Upper lobe of left lung (tissue), 6 donors: Measurements from ENCODE around the gene GALNT15. TPM values are rescaled to one million over a fixed set of nuclear protein-coding genes. Genes with fewer than 3 reads are reported as not detected.

ENCODE experiments used
- ATAC-seq, 2 donors: fragments of 200-7000 bp; cut with Tn5 transposase; one replicate each; pipeline ENCODE4 v1.9.1; 2022; ENCODE audit warnings: mild to moderate bottlenecking in 2 of 2, moderate library complexity in 2 of 2; ENCODE audit not compliant: low FRiP score in 2 of 2
- DNase-seq, 2 donors: peaks; one replicate each; pipeline ENCODE4 v3.0.0-alpha.2; 2019 to 2020
- H3K27ac ChIP-seq, 4 donors: fragments of 200-600 bp; sonication (generic); one replicate each; pipeline ENCODE4 v1.5.1; 2016 to 2019
- H3K27me3 ChIP-seq, 4 donors: fragments of 200-600 bp; sonication (generic); one replicate each; pipeline ENCODE4 v1.5.1; 2017 to 2019
- H3K36me3 ChIP-seq, 4 donors: fragments of 200-600 bp; sonication (generic); one replicate each; pipeline ENCODE4 v1.5.1; 2016 to 2019
- H3K4me1 ChIP-seq, 4 donors: fragments of 200-600 bp; sonication (generic); one replicate each; pipeline ENCODE4 v1.5.1; 2018 to 2019
- H3K4me3 ChIP-seq, 4 donors: fragments of 200-600 bp; sonication (generic); one replicate each; pipeline ENCODE4 v1.5.1; 2017 to 2019; ENCODE audit warnings: mild to moderate bottlenecking in 2 of 4, moderate library complexity in 1 of 4
- H3K9me3 ChIP-seq, 4 donors: fragments of 200-600 bp; sonication (generic); one replicate each; pipeline ENCODE4 v1.5.1; 2018 to 2019
- CTCF ChIP-seq, 6 experiments: fragments of 450-650 bp in 4 of 6; fragments of 200-600 bp in 2 of 6; sonication (generic) in 2 of 6; IDR thresholded peaks; one replicate each; pipeline ENCODE4 v1.5.1; 2016 to 2019; ENCODE audit warnings: antibody characterized with exemption in 6 of 6
- EP300 ChIP-seq, 4 donors: sonication (generic); formaldehyde crosslinking; IDR thresholded peaks; one replicate each; pipeline ENCODE4 v1.5.1; 2017; ENCODE audit warnings: antibody characterized with exemption in 4 of 4, control low read depth in 2 of 4
- POLR2A ChIP-seq, 4 donors: fragments of 450-650 bp; IDR thresholded peaks; one replicate each; pipeline ENCODE4 v1.5.1; 2016 to 2017; ENCODE audit warnings: antibody characterized with exemption in 4 of 4, mild to moderate bottlenecking in 2 of 4
- POLR2AphosphoS5 ChIP-seq, 2 donors: sonication (generic); formaldehyde crosslinking; IDR thresholded peaks; one replicate each; pipeline ENCODE4 v1.5.1; 2017; ENCODE audit warnings: antibody characterized with exemption in 2 of 2
- WGBS, 2 donors: methylation state at CpG; one replicate each; pipeline ENCODE4 v1.1.5; 2017 to 2018; 5-methylcytosine and 5-hydroxymethylcytosine counted together
- total RNA-seq, 6 donors: library from RNA; depleted of rRNA in 4 of 6; stranded (reverse); fragments of >200 nt in 4 of 6; gene quantifications; one replicate each; pipeline versions ENCODE4 v1.1.0 to v1.2.1, GENCODE V29; 2016 to 2021
- donor health status: DM: no; HTN: no; CAD: no; lungs with moderate emphysema.
- donor health status: DM: no; HTN: yes; CAD: no; lungs with severe emphysema.

Gene GALNT15
- total RNA-seq, 6 donors from 2014 or later = 4.4 to 34.7 (median 11.2) TPM

GRCh38 chr3:16132190-16132589, 42.3 kb upstream of the GALNT15 start:
- Histone ChIP-seq H3K4me1 (no peaks in the 10 kb centered on the region), H3K27me3 (no peaks in the 10 kb centered on the region), H3K36me3 (no peaks in the 10 kb centered on the region), H3K27ac (peak overlapping the region in 1 of 4 donors; percentile 18), H3K9me3 (no peaks in the 10 kb centered on the region), H3K4me3 (no peak overlapping the region)
- WGBS, 2 donors = 82 to 83% methylated on average over 7 of the region's 7 CpGs
- DNase-seq (no peak), ATAC-seq (no peak)
- TF ChIP-seq POLR2AphosphoS5 (IDR thresholded peaks at IDR 0.05) = no peak
- TF ChIP-seq EP300 (IDR thresholded peaks at IDR 0.05) = no peak
- no peak for TF ChIP-seq CTCF (IDR thresholded peaks at IDR 0.05)
- no peak for TF ChIP-seq POLR2A (IDR thresholded peaks at IDR 0.05)

GRCh38 chr3:16132928-16133327, 41.6 kb upstream of the GALNT15 start:
- no peaks in the 10 kb centered on the region for H3K27me3 ChIP-seq
- TF ChIP-seq POLR2A (IDR thresholded peaks at IDR 0.05) = no peak
- TF ChIP-seq POLR2AphosphoS5 (IDR thresholded peaks at IDR 0.05) = no peak
- TF ChIP-seq CTCF (IDR thresholded peaks at IDR 0.05) = no peak
- no peak for TF ChIP-seq EP300 (IDR thresholded peaks at IDR 0.05)
- DNase-seq (no peak), ATAC-seq (peak in 1 of 2 donors; percentile 30)
- H3K36me3 ChIP-seq = no peaks in the 10 kb centered on the region
- H3K9me3 ChIP-seq = no peaks in the 10 kb centered on the region
- H3K27ac ChIP-seq = peak overlapping the region in 1 of 4 donors; percentile 10
- 71 to 82% methylated on average over 1 to 3 of the region's 3 CpGs for WGBS, 2 donors
- no peaks in the 10 kb centered on the region for H3K4me1 ChIP-seq
- no peak overlapping the region for H3K4me3 ChIP-seq

GRCh38 chr3:16134173-16134928, 40.1 kb upstream of the GALNT15 start:
- TF ChIP-seq CTCF (IDR thresholded peaks at IDR 0.05) (no peak), POLR2A (IDR thresholded peaks at IDR 0.05) (no peak), EP300 (IDR thresholded peaks at IDR 0.05) (no peak), POLR2AphosphoS5 (IDR thresholded peaks at IDR 0.05) (no peak)
- ATAC-seq = no peak
- Histone ChIP-seq H3K4me3 (no peak overlapping the region), H3K27me3 (no peaks in the 10 kb centered on the region), H3K36me3 (no peaks in the 10 kb centered on the region), H3K27ac (no peak overlapping the region), H3K4me1 (no peaks in the 10 kb centered on the region), H3K9me3 (no peaks in the 10 kb centered on the region)
- 69 to 77% methylated on average over 6 of the region's 6 CpGs for WGBS, 2 donors
- DNase-seq = no peak

- 72 to 76% methylated on average over 2 of the region's 2 CpGs for WGBS, 2 donors
- Histone ChIP-seq H3K4me3 (no peak overlapping the region), H3K9me3 (no peaks in the 10 kb centered on the region), H3K4me1 (peaks cover 0 to 6% (median 2%) of the 10 kb centered on the region in 4 donors), H3K27ac (peak overlapping the region in 2 of 4 donors; percentile 21 to 51), H3K36me3 (no peaks in the 10 kb centered on the region), H3K27me3 (no peaks in the 10 kb centered on the region)
- DNase-seq (no peak), ATAC-seq (peak in 1 of 2 donors; percentile 46)
- TF ChIP-seq EP300 (IDR thresholded peaks at IDR 0.05) = no peak
- TF ChIP-seq POLR2AphosphoS5 (IDR thresholded peaks at IDR 0.05) = peak in 1 of 2 donors; percentile 9
Measured at GRCh38 chr3:16136055-16136454, 38.4 kb upstream of the GALNT15 start.

GRCh38 chr3:16137044-16137443, 37.4 kb upstream of the GALNT15 start:
- TF ChIP-seq POLR2A (IDR thresholded peaks at IDR 0.05) = no peak
- no peak for TF ChIP-seq EP300 (IDR thresholded peaks at IDR 0.05)
- TF ChIP-seq CTCF (IDR thresholded peaks at IDR 0.05) = no peak
- TF ChIP-seq POLR2AphosphoS5 (IDR thresholded peaks at IDR 0.05) = no peak
- no peaks in the 10 kb centered on the region for H3K36me3 ChIP-seq
- DNase-seq = no peak
- 77% methylated on average over 1 of the region's 1 CpG for WGBS, 2 donors
- no peaks in the 10 kb centered on the region for H3K9me3 ChIP-seq
- peaks cover 0 to 6% (median 2%) of the 10 kb centered on the region in 4 donors for H3K4me1 ChIP-seq
- peak overlapping the region in 1 of 4 donors; percentile 40 for H3K27ac ChIP-seq
- H3K27me3 ChIP-seq = no peaks in the 10 kb centered on the region
- no peak for ATAC-seq
- H3K4me3 ChIP-seq = no peak overlapping the region
